ENCODE measurements around the gene RASSF4.

Gene RASSF4

DNA sequence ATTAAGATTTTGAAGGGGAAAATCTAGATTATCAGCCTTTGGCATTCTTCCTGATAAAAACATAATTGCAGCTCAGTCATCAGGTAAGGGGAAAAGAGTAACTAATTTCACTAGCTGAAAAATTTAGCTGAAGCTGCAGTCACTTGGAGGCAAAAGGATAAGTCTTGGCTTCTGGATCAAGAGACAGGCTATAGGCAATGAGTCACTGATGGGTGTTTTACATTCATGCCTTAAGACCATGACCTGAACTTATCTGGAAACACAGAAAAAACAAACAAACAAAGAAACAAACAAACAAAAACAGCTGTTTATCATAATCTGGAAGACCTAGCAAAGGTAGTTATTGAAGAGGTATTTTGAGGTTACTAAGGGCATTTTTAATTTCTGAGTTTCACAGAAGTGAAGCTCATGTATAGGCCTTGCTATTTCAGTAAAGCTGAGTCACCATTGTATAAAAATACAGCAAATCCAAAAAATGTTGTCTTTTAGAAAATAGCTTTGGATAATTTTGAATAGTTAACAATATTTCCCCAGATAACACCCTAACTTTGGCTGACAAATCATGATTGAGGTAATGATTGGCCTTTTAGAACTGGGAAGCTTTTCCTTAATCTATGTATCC lies 81.4 kb downstream of the RASSF4 start:
- Histone ChIP-seq H3K9me3 (ENCODE audit: insufficient read depth, low read length) (no peaks in the 10 kb centered on the region), H3K4me1 (ENCODE audit: insufficient read depth, insufficient read length) (no peaks in the 10 kb centered on the region), H3K27me3 (ENCODE audit: insufficient read depth, insufficient read length) (no peaks in the 10 kb centered on the region), H3K9ac (ENCODE audit: insufficient read length, low read depth) (no peak overlapping the region), H3K4me3 (ENCODE audit: insufficient read length, low read depth) (no peak overlapping the region), H3K36me3 (ENCODE audit: insufficient read depth, insufficient read length, low read length) (no peaks in the 10 kb centered on the region)
- TF ChIP-seq ZNF274 (IDR thresholded peaks at IDR 0.05; ENCODE audit: low read depth, low read length): no peak
- no peak for TF ChIP-seq SUZ12 (IDR thresholded peaks at IDR 0.05; ENCODE audit: extremely low read depth, insufficient read depth, insufficient read length)
- no peak for TF ChIP-seq YY1 (IDR thresholded peaks at IDR 0.05; ENCODE audit: insufficient read depth, insufficient read length)
- DNase-seq (ENCODE audit: low read depth, low spot score): no peak

DNA sequence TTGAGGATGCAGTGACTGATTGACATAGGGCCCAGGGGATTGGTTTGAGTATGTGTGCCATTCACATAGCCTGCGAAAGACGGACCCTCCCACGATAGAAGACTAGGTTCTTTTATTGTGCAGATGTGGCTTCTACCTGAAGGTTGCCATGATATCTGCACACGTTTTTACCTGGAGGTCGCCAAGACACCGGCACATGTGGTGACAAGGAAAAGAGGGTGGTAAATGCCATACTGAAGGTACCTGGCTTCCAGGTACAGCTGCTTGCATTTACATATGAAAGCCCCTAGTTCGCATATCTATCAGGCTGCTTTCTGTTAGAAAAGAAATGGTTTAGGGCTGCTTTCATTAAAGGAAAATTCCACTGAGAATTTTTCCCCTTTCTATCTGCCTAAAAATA lies 84.7 kb downstream of the RASSF4 start:
- Histone ChIP-seq H3K36me3 (ENCODE audit: insufficient read depth, insufficient read length, low read length) (no peaks in the 10 kb centered on the region), H3K27me3 (ENCODE audit: insufficient read depth, insufficient read length) (no peaks in the 10 kb centered on the region), H3K4me3 (ENCODE audit: insufficient read length, low read depth) (no peak overlapping the region), H3K9me3 (ENCODE audit: insufficient read depth, low read length) (no peaks in the 10 kb centered on the region), H3K4me1 (ENCODE audit: insufficient read depth, insufficient read length) (no peaks in the 10 kb centered on the region), H3K9ac (ENCODE audit: insufficient read length, low read depth) (no peak overlapping the region)
- DNase-seq (ENCODE audit: low read depth, low spot score): no peak
- no peak for TF ChIP-seq SUZ12 (IDR thresholded peaks at IDR 0.05; ENCODE audit: extremely low read depth, insufficient read depth, insufficient read length)
- TF ChIP-seq YY1 (IDR thresholded peaks at IDR 0.05; ENCODE audit: insufficient read depth, insufficient read length): no peak

All from NT2/D1 (cell line).